Naive thymus-derived CD4-positive, alpha-beta T cell (primary cell): ENCODE measurements around the gene SMIM26. TPM values are rescaled to one million over a fixed set of nuclear protein-coding genes. Genes with fewer than 3 reads are reported as not detected.

ENCODE experiments used
- ATAC-seq: fragments of 150-1000 bp; cut with Tn5 transposase; 2 replicates; pipeline ENCODE4 v1.10.0; 2021; ENCODE audit warnings: mild to moderate bottlenecking, moderate library complexity
- CTCF ChIA-PET: fragments of 350-600 bp; sonication (Branson Sonifier 250); formaldehyde crosslinking; loops from one replicate; lab custom pipeline; 2021; ENCODE audit warnings: antibody characterized with exemption; lab: Charles Lee
- POLR2A ChIA-PET: fragments of 350-600 bp; sonication (Branson Sonifier 250); formaldehyde crosslinking; loops from one replicate; lab custom pipeline; 2021; ENCODE audit warnings: antibody characterized with exemption, inconsistent platforms; lab: Charles Lee
- DNase-seq, 9 donors: peaks; one replicate each; pipeline versions ENCODE4 v3.0.0 to v3.0.0-alpha.2; 2020 to 2022; ENCODE audit warnings: mixed read lengths in 1 of 9
- H3K27ac ChIP-seq: one replicate; pipeline ENCODE4 v1.7.0; 2013; ENCODE audit warnings: mild to moderate bottlenecking, low read depth, low read length, moderate library complexity
- H3K27me3 ChIP-seq, 2 donors: one replicate each; pipeline ENCODE4 v1.7.0; 2013; ENCODE audit warnings: low read length in 2 of 2, mild to moderate bottlenecking in 2 of 2, moderate library complexity in 2 of 2; ENCODE audit not compliant: control insufficient read depth in 2 of 2, insufficient read depth in 2 of 2
- H3K36me3 ChIP-seq, 3 experiments: 1 replicate in 2 of 3; 2 replicates in 1 of 3; pipeline ENCODE4 v1.7.0; 2013; ENCODE audit warnings: low read length in 3 of 3, mild to moderate bottlenecking in 3 of 3, moderate library complexity in 1 of 3; ENCODE audit not compliant: insufficient read depth in 3 of 3, control insufficient read depth in 2 of 3
- H3K4me1 ChIP-seq, 2 donors: one replicate each; pipeline ENCODE4 v1.7.0; 2013; ENCODE audit warnings: low read length in 2 of 2, mild to moderate bottlenecking in 2 of 2, moderate library complexity in 1 of 2; ENCODE audit not compliant: control insufficient read depth in 2 of 2, insufficient read depth in 2 of 2
- H3K4me3 ChIP-seq: 2 replicates; pipeline ENCODE4 v1.7.0; 2013; ENCODE audit warnings: mild to moderate bottlenecking, low read length
- H3K9me3 ChIP-seq, 3 experiments: 1 replicate in 2 of 3; 2 replicates in 1 of 3; pipeline ENCODE4 v1.7.0; 2013; ENCODE audit warnings: low read length in 3 of 3; ENCODE audit not compliant: control insufficient read depth in 2 of 3
- H3K27ac Mint-ChIP-seq, 9 donors: one replicate each; pipeline ENCODE4 v1.8.0; 2020 to 2022; ENCODE audit warnings: mixed read lengths in 9 of 9, mild to moderate bottlenecking in 8 of 9, moderate library complexity in 5 of 9, inconsistent platforms in 2 of 9
- H3K27me3 Mint-ChIP-seq, 5 donors: one replicate each; pipeline ENCODE4 v1.8.0; 2021 to 2022; ENCODE audit warnings: mixed read lengths in 5 of 5, mild to moderate bottlenecking in 1 of 5
- H3K36me3 Mint-ChIP-seq, 5 donors: one replicate each; pipeline ENCODE4 v1.8.0; 2020 to 2022; ENCODE audit warnings: mixed read lengths in 5 of 5, mild to moderate bottlenecking in 3 of 5, inconsistent platforms in 1 of 5
- H3K4me1 Mint-ChIP-seq, 7 donors: one replicate each; pipeline ENCODE4 v1.8.0; 2020 to 2022; ENCODE audit warnings: mixed read lengths in 7 of 7, mild to moderate bottlenecking in 3 of 7, inconsistent platforms in 1 of 7
- H3K4me3 Mint-ChIP-seq, 10 donors: one replicate each; pipeline ENCODE4 v1.8.0; 2020 to 2022; ENCODE audit warnings: mild to moderate bottlenecking in 10 of 10, mixed read lengths in 10 of 10, moderate library complexity in 6 of 10, inconsistent platforms in 2 of 10
- H3K9me3 Mint-ChIP-seq, 11 donors: one replicate each; pipeline ENCODE4 v1.8.0; 2020 to 2022; ENCODE audit warnings: mixed read lengths in 11 of 11, mild to moderate bottlenecking in 4 of 11, inconsistent platforms in 1 of 11, moderate library complexity in 1 of 11
- intact Hi-C, 2 donors: fragments of 100-400 bp; cut with micrococcal nuclease; formaldehyde crosslinking; loops; one replicate each; pipeline ENCODE4 v1.15.1; 2023
- polyA plus RNA-seq, 2 donors: library from polyadenylated mRNA; unstranded; fragments of 300-500 nt; fragmentation: Illumina TruSeq; gene quantifications; one replicate each; pipeline ENCODE4 v1.2.3, GENCODE V29; 2021
- total RNA-seq, 6 experiments: library from RNA in 5 of 6; stranded (reverse) in 5 of 6; gene quantifications; 1 replicate in 5 of 6; 2 replicates in 1 of 6; pipeline ENCODE4 v1.2.3 and lab custom pipeline; 2021 to 2026

Gene SMIM26
- total and polyA plus RNA-seq, 7 experiments from 2014 or later, result 51.2 to 262 (median 73.9) TPM

DNA sequence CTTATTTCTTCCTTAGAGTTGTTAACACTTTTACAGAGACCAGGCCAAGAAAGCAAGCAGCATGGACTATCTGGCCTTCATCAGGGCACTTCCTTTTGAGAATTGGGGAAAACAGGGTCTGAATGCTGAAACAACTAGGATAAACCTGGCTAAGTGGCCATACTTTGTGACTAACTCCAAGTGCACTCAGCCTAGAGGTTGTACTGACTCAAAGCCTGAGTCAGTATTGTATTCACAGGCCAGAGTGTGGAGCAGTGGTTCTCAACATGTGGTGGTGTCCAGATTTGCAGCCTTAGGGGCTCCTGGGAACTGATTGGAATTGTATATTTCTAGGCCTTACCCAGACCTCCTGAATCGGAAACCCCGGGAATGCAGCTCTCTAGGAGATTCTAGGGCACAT is 39.4 kb upstream of the SMIM26 start:
- H3K4me1 Mint-ChIP-seq, result peaks cover 0 to 4% (median 0%) of the 10 kb centered on the region in 7 donors
- H3K4me3 ChIP-seq, result no peak overlapping the region
- H3K27me3 ChIP-seq, result no peaks in the 10 kb centered on the region
- no peak overlapping the region for H3K27ac ChIP-seq
- POLR2A ChIA-PET, result no interaction called here
- intact Hi-C loops, result loop anchor here in 1 of 2 donors (5.0 kb wide), 1 partner anchor 116 kb away; no protein-coding TSS in a partner anchor
- H3K27ac Mint-ChIP-seq, result peak overlapping the region in 1 of 9 donors; percentile 54
- H3K36me3 Mint-ChIP-seq, result peaks cover 31 to 66% (median 44%) of the 10 kb centered on the region in 5 donors
- CTCF ChIA-PET, result no interaction called here
- H3K36me3 ChIP-seq, result peaks cover 33 to 87% (median 45%) of the 10 kb centered on the region in 3 experiments
- no peak for ATAC-seq
- no peaks in the 10 kb centered on the region for H3K9me3 ChIP-seq
- H3K4me1 ChIP-seq, result no peaks in the 10 kb centered on the region
- no peak for DNase-seq
- no peaks in the 10 kb centered on the region for H3K9me3 Mint-ChIP-seq
- no peaks in the 10 kb centered on the region for H3K27me3 Mint-ChIP-seq
- H3K4me3 Mint-ChIP-seq, result no peak overlapping the region

DNA sequence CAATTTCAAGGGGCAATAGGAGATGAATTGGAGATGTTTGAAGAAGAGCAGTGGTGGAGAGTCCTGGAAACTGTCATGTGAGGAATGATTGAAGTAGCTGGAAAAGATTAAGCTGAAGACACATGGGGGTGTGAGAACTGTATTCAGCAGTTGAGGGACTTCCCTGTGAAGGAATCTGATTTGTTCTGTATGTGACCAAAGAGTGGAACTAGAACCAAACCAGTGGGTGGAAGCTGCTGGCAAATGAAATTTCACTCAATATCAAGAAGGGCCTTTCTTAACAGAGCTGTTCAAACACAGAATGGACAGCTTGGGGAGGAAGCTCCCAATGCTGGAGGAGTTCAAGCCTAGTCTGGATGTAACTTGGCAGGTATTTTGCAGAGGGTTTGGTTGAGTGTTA is 38.2 kb upstream of the SMIM26 start:
- ChIA-PET POLR2A (no interaction called here), CTCF (interaction anchor here (1.1 kb wide), 1 partner anchor 115 kb away, joined by 4 read pairs; no protein-coding TSS in a partner anchor)
- no peaks in the 10 kb centered on the region for H3K27me3 Mint-ChIP-seq
- no peak for DNase-seq
- H3K27ac Mint-ChIP-seq, result peak overlapping the region in 2 of 9 donors; percentile 16 to 41
- no peaks in the 10 kb centered on the region for H3K9me3 ChIP-seq
- H3K27me3 ChIP-seq, result no peaks in the 10 kb centered on the region
- H3K36me3 Mint-ChIP-seq, result peaks cover 31 to 71% (median 51%) of the 10 kb centered on the region in 5 donors
- ATAC-seq, result no peak
- H3K9me3 Mint-ChIP-seq, result no peaks in the 10 kb centered on the region
- H3K4me3 Mint-ChIP-seq, result no peak overlapping the region
- intact Hi-C loops, result loop anchor here in 1 of 2 donors (5.0 kb wide), 1 partner anchor 117 kb away; no protein-coding TSS in a partner anchor
- H3K36me3 ChIP-seq, result peaks cover 42 to 95% (median 49%) of the 10 kb centered on the region in 3 experiments
- H3K4me1 ChIP-seq, result no peaks in the 10 kb centered on the region
- no peak overlapping the region for H3K27ac ChIP-seq
- peaks cover 0 to 4% (median 0%) of the 10 kb centered on the region in 7 donors for H3K4me1 Mint-ChIP-seq
- H3K4me3 ChIP-seq, result no peak overlapping the region

DNA sequence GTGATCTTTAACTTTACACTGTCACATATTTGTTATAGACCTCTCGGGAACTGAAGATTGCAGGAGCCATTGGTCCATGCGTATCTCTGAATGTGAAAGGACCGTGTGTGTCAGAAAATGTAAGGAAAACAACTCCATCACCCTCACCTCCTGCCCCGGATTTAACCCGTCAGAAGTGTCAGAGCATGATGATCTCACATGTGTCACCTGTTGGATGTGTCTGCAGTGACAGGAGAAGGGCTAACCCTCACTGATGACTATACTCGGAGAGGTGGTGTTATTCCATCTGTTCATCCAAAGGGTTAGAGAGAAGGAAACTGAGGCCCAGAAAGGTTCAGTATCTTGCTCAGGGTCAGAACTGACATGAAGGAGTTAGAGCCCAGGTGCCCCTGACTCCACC is 34.6 kb upstream of the SMIM26 start:
- intact Hi-C loops, result no loop called here

GRCh38 chr20:18533491-18533890 is 33.7 kb upstream of the SMIM26 start:
- ChIA-PET CTCF (no interaction called here), POLR2A (no interaction called here)
- no peaks in the 10 kb centered on the region for H3K9me3 ChIP-seq
- H3K27me3 Mint-ChIP-seq, result no peaks in the 10 kb centered on the region
- H3K9me3 Mint-ChIP-seq, result peaks cover 0 to 3% (median 0%) of the 10 kb centered on the region in 11 donors
- peaks cover 24 to 78% (median 24%) of the 10 kb centered on the region in 3 experiments for H3K36me3 ChIP-seq
- no peak for ATAC-seq
- DNase-seq, result no peak
- peaks cover 24 to 75% (median 56%) of the 10 kb centered on the region in 5 donors for H3K36me3 Mint-ChIP-seq
- no peaks in the 10 kb centered on the region for H3K27me3 ChIP-seq
- H3K4me3 ChIP-seq, result no peak overlapping the region
- peak overlapping the region in 2 of 9 donors; percentile 19 to 36 for H3K27ac Mint-ChIP-seq
- no peak overlapping the region for H3K27ac ChIP-seq
- intact Hi-C loops, result no loop called here
- no peak overlapping the region for H3K4me3 Mint-ChIP-seq
- H3K4me1 ChIP-seq, result no peaks in the 10 kb centered on the region
- H3K4me1 Mint-ChIP-seq, result peaks cover 0 to 3% (median 0%) of the 10 kb centered on the region in 7 donors

More for the DNA sequence above, 34.6 kb upstream of the SMIM26 start:
- Histone ChIP-seq H3K4me1 (no peaks in the 10 kb centered on the region), H3K27ac (no peak overlapping the region), H3K4me3 (no peak overlapping the region), H3K9me3 (no peaks in the 10 kb centered on the region), H3K27me3 (no peaks in the 10 kb centered on the region), H3K36me3 (peaks cover 28 to 82% (median 28%) of the 10 kb centered on the region in 3 experiments)
- ATAC-seq, result no peak
- Mint-ChIP-seq H3K4me3 (no peak overlapping the region), H3K4me1 (peaks cover 0 to 3% (median 0%) of the 10 kb centered on the region in 7 donors), H3K9me3 (peaks cover 0 to 3% (median 0%) of the 10 kb centered on the region in 11 donors), H3K36me3 (peaks cover 28 to 78% (median 57%) of the 10 kb centered on the region in 5 donors), H3K27ac (no peak overlapping the region), H3K27me3 (no peaks in the 10 kb centered on the region)
- POLR2A ChIA-PET, result no interaction called here
- no peak for DNase-seq
- CTCF ChIA-PET, result no interaction called here

GRCh38 chr20:18533978-18534644 is 33.1 kb upstream of the SMIM26 start:
- Mint-ChIP-seq H3K9me3 (peaks cover 0 to 3% (median 0%) of the 10 kb centered on the region in 11 donors), H3K27me3 (no peaks in the 10 kb centered on the region), H3K4me1 (no peaks in the 10 kb centered on the region), H3K36me3 (peaks cover 18 to 69% (median 51%) of the 10 kb centered on the region in 5 donors), H3K4me3 (no peak overlapping the region), H3K27ac (no peak overlapping the region)
- DNase-seq (no peak), ATAC-seq (no peak)
- CTCF ChIA-PET, result no interaction called here
- Histone ChIP-seq H3K36me3 (peaks cover 24 to 71% (median 24%) of the 10 kb centered on the region in 3 experiments), H3K27me3 (no peaks in the 10 kb centered on the region), H3K9me3 (no peaks in the 10 kb centered on the region), H3K4me1 (no peaks in the 10 kb centered on the region), H3K4me3 (no peak overlapping the region), H3K27ac (no peak overlapping the region)
- POLR2A ChIA-PET, result no interaction called here
- intact Hi-C loops, result no loop called here

DNA sequence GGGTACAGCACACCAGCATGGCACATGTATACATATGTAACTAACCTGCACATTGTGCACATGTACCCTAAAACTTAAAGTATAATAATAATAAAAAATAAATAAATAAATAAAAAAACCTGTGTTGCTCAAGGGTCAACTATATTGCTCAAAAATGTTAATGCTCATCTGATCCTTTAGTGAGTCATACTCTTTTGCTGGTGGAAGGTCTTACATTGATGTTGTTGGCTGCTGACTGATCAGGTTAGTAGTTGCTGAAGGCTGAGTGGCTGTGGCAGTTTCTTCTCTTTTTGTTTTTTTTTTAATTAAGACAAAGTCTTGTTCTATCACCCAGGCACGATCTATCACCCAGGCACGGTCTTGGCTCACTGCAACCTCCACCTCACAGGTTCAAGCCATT is 29.6 kb upstream of the SMIM26 start:
- ATAC-seq (no peak), DNase-seq (no peak)
- Mint-ChIP-seq H3K9me3 (peaks cover 0 to 3% (median 0%) of the 10 kb centered on the region in 11 donors), H3K4me1 (peaks cover 0 to 8% (median 0%) of the 10 kb centered on the region in 7 donors), H3K36me3 (peaks cover 24 to 69% (median 47%) of the 10 kb centered on the region in 5 donors), H3K4me3 (no peak overlapping the region), H3K27ac (no peak overlapping the region), H3K27me3 (no peaks in the 10 kb centered on the region)
- H3K36me3 ChIP-seq, result peaks cover 11 to 64% (median 16%) of the 10 kb centered on the region in 3 experiments
- intact Hi-C loops, result no loop called here
- CTCF ChIA-PET, result no interaction called here
- H3K4me1 ChIP-seq, result no peaks in the 10 kb centered on the region
- POLR2A ChIA-PET, result no interaction called here
- H3K4me3 ChIP-seq, result no peak overlapping the region
- no peaks in the 10 kb centered on the region for H3K9me3 ChIP-seq
- no peaks in the 10 kb centered on the region for H3K27me3 ChIP-seq
- H3K27ac ChIP-seq, result no peak overlapping the region
